Thoracic aorta (tissue), 2 donors: ENCODE measurements around the gene USH2A. TPM values are rescaled to one million over a fixed set of nuclear protein-coding genes. Genes with fewer than 3 reads are reported as not detected.

Experiments
- ATAC-seq: fragments of 150-250 bp; one replicate; pipeline ENCODE4 v1.8.0; 2017; ENCODE audit warnings: low read depth; ENCODE audit not compliant: insufficient number of reproducible peaks, low FRiP score
- DNase-seq: peaks from one replicate; pipeline ENCODE4 v3.0.0-alpha.2; 2020; ENCODE audit warnings: low spot score
- H3K27ac ChIP-seq, 2 donors: fragments of 200-600 bp; sonication (generic); 1 replicate in 1 of 2; 2 replicates in 1 of 2; pipeline ENCODE4 v1.5.1; 2016; ENCODE audit warnings: mild to moderate bottlenecking in 2 of 2, moderate library complexity in 2 of 2
- H3K27me3 ChIP-seq: fragments of 200-600 bp; sonication (generic); replicated peaks from 2 replicates; pipeline ENCODE4 v1.6.0; 2016; ENCODE audit warnings: mild to moderate bottlenecking; ENCODE audit not compliant: insufficient read depth
- H3K36me3 ChIP-seq: fragments of 200-600 bp; sonication (generic); one replicate; pipeline ENCODE4 v1.5.1; 2016
- H3K4me1 ChIP-seq, 2 donors: fragments of 200-600 bp; sonication (generic); 1 replicate in 1 of 2; 2 replicates in 1 of 2; pipeline versions ENCODE4 v1.5.1 to v1.6.0; 2016; ENCODE audit warnings: low read depth in 2 of 2, mild to moderate bottlenecking in 1 of 2; ENCODE audit not compliant: control insufficient read depth in 1 of 2
- H3K4me3 ChIP-seq: fragments of 200-600 bp; sonication (generic); 2 replicates; pipeline ENCODE4 v1.5.1; 2016; ENCODE audit warnings: mild to moderate bottlenecking
- H3K9me3 ChIP-seq: fragments of 200-600 bp; sonication (generic); 2 replicates; pipeline ENCODE4 v1.5.1; 2016
- total RNA-seq, 2 donors: library from RNA; depleted of rRNA; stranded (reverse); fragments of >200 nt; gene quantifications; one replicate each; pipeline versions ENCODE4 v1.1.0 to v1.2.3, GENCODE V29; 2016
- TF ChIP-seq, protein P1 (sequence below): fragments of 200-600 bp; sonication (generic); IDR thresholded peaks from one replicate; pipeline ENCODE4 v1.5.1; 2019; ENCODE audit warnings: antibody characterized with exemption

USH2A gene
- total RNA-seq, 2 donors from 2014 or later = not detected

DNA sequence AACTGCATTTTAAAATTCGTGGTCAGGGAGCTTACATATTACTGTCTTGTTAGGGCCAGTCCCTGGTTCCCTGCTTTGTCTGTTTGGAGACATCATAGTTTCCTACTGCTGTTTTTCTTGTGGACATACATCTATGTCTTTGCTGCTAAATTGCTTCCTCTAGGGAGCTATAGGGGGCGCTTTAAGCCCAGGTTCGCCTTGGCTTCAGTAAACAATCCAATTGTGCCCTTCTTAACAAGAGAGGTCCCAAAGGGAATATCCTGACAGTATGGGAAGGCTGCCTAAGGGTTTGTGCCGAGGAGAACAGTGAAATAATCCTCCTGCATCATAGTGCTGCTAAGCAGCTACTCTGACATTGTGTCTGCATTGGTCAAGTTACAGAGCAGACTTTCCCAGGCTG, 112.5 kb downstream of the USH2A start:
- DNase-seq (no peak), ATAC-seq (no peak)
- Histone ChIP-seq H3K4me1 (no peaks in the 10 kb centered on the region), H3K27ac (no peak overlapping the region), H3K27me3 (no peaks in the 10 kb centered on the region), H3K4me3 (no peak overlapping the region), H3K9me3 (no peaks in the 10 kb centered on the region), H3K36me3 (no peaks in the 10 kb centered on the region)
- TF ChIP-seq, protein P1, sequence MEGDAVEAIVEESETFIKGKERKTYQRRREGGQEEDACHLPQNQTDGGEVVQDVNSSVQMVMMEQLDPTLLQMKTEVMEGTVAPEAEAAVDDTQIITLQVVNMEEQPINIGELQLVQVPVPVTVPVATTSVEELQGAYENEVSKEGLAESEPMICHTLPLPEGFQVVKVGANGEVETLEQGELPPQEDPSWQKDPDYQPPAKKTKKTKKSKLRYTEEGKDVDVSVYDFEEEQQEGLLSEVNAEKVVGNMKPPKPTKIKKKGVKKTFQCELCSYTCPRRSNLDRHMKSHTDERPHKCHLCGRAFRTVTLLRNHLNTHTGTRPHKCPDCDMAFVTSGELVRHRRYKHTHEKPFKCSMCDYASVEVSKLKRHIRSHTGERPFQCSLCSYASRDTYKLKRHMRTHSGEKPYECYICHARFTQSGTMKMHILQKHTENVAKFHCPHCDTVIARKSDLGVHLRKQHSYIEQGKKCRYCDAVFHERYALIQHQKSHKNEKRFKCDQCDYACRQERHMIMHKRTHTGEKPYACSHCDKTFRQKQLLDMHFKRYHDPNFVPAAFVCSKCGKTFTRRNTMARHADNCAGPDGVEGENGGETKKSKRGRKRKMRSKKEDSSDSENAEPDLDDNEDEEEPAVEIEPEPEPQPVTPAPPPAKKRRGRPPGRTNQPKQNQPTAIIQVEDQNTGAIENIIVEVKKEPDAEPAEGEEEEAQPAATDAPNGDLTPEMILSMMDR = no peak

DNA sequence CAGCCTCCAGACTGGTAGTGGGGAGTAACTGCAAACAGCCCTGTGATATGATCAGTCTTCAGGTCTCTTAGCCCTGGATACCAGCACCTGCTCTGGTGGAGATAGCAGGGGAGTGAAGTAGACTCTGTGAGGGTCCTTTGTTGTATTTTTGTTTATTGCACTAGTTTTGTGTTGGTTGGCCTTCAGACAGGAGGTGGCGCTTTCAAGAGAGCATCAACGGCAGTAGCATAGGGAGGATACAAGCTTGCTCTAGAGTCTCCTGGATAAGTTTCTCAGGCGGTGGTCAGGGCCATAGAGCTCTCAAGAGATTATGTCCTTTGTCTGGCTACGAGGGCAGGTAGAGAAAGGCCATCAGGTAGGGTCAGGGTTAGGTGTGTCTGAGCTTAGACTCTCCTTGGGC, 116.4 kb downstream of the USH2A start:
- no peak for DNase-seq
- Histone ChIP-seq H3K4me3 (no peak overlapping the region), H3K4me1 (no peaks in the 10 kb centered on the region), H3K27me3 (no peaks in the 10 kb centered on the region), H3K9me3 (no peaks in the 10 kb centered on the region), H3K36me3 (no peaks in the 10 kb centered on the region), H3K27ac (no peak overlapping the region)
- TF ChIP-seq, protein P1 = no peak
- ATAC-seq = no peak

DNA sequence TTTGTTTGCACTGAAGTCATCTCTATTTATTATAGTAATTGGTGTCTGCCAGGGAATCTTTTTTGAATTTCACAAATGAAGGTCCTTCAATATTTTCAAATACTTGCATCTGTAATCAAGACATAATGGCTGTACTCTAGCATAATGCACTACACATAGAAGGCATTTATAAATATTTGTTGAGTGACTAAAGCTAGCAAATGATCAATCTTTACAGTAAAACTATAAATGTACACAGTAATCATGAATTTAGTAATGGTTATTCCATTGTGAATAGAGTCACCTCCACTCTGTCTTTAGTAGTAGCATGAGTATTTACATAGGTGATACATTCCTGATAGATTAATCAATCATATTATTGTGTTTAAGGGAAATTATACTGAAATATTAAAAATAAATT, 119.6 kb downstream of the USH2A start:
- ATAC-seq (no peak), DNase-seq (no peak)
- TF ChIP-seq, protein P1 = no peak
- Histone ChIP-seq H3K27me3 (no peaks in the 10 kb centered on the region), H3K9me3 (no peaks in the 10 kb centered on the region), H3K4me3 (no peak overlapping the region), H3K36me3 (no peaks in the 10 kb centered on the region), H3K27ac (no peak overlapping the region), H3K4me1 (no peaks in the 10 kb centered on the region)

DNA sequence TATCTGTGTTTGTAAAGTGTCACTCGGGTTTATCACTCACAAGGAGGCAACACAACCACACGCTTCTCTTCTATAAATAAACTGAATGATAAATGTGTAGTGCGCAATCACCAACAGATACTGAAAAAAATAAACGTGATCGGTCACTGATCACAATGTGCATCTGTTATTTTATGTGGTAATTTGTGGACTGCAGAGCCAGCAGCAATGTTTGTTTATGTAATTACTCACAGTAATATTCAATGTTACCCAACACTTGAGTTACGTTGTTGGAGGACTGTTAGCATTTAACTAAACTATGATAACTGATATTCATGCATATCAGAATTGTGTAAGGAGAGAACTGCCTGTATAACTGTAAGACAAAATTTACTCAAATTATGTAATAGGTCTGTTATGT, 129.6 kb downstream of the USH2A start:
- Histone ChIP-seq H3K4me1 (no peaks in the 10 kb centered on the region), H3K36me3 (no peaks in the 10 kb centered on the region), H3K4me3 (no peak overlapping the region), H3K27ac (no peak overlapping the region), H3K27me3 (no peaks in the 10 kb centered on the region), H3K9me3 (no peaks in the 10 kb centered on the region)
- TF ChIP-seq, protein P1 = no peak
- DNase-seq (no peak), ATAC-seq (no peak)

DNA sequence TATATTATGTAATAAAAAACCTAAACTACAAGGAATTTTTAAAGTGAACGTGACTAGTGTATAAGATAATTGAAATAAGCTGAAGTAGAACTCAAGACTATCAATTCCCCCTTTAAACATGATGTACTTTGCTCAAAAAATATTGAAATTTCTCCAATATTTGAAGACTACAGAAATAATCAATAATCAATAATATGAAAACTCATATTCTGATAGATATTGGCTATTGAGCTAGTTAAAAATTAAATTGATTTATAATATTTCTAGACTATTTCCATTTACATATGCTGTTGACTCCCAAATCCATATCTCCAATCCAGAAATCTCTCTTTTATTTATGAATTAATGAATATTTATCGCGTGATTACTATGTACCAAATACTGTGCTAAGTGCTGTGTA, 133.2 kb downstream of the USH2A start:
- TF ChIP-seq, protein P1 = no peak
- H3K9me3 ChIP-seq = no peaks in the 10 kb centered on the region
- no peak for DNase-seq
- no peak overlapping the region for H3K27ac ChIP-seq
- H3K36me3 ChIP-seq = no peaks in the 10 kb centered on the region
- H3K4me3 ChIP-seq = no peak overlapping the region
- no peaks in the 10 kb centered on the region for H3K4me1 ChIP-seq
- no peaks in the 10 kb centered on the region for H3K27me3 ChIP-seq
- ATAC-seq = no peak
